PC-3 (cell line): ENCODE measurements around the gene PBXIP1. TPM values are rescaled to one million over a fixed set of nuclear protein-coding genes. Genes with fewer than 3 reads are reported as not detected.
A peak's percentile ranks its signal among the peaks of the same experiment; 100 is the strongest.
"Not testable (repeated sequence)": the region's sequence is repeated elsewhere in the genome, so short reads cannot be mapped to it uniquely, and the experiment has no call there.

Source experiments
- ATAC-seq: fragments of 200-7000 bp; cut with Tn5 transposase; 2 replicates; pipeline ENCODE4 v1.9.1; 2020; ENCODE audit warnings: mild to moderate bottlenecking, moderate library complexity
- BruUV-seq: library from RNA; stranded (reverse); fragments of 400-500 nt; replicated peaks from 2 replicates; lab custom pipeline; 2021; lab: Mats Ljungman, UMichigan
- CTCF ChIA-PET: fragments of 300-600 bp; sonication (Branson Sonifier 250); formaldehyde crosslinking; loops from one replicate; lab custom pipeline; 2022; ENCODE audit warnings: antibody characterized with exemption; lab: Charles Lee
- POLR2A ChIA-PET: fragments of 300-600 bp; sonication (Branson Sonifier 250); formaldehyde crosslinking; loops from one replicate; lab custom pipeline; 2022; ENCODE audit warnings: antibody characterized with exemption; ENCODE audit not compliant: unreplicated experiment; lab: Charles Lee
- DNase-seq: peaks from one replicate; pipeline ENCODE4 v3.0.0-alpha.2; 2015
- H2AFZ ChIP-seq: fragments of 300-600 bp; sonication (generic); 2 replicates; pipeline ENCODE4 v1.6.0; 2016; ENCODE audit warnings: antibody characterized with exemption, low read length
- H3F3A ChIP-seq: fragments of 300-600 bp; sonication (generic); one replicate; pipeline ENCODE4 v1.6.0; 2017; ENCODE audit warnings: antibody characterized with exemption, low read length, control low read depth, mild to moderate bottlenecking; ENCODE audit not compliant: unreplicated experiment
- H3K27ac ChIP-seq: fragments of 300-600 bp; sonication (generic); 2 replicates; pipeline ENCODE4 v1.5.1; 2016; ENCODE audit warnings: mild to moderate bottlenecking, low read length
- H3K27me3 ChIP-seq: fragments of 300-600 bp; sonication (generic); 2 replicates; pipeline ENCODE4 v1.6.1; 2016; ENCODE audit warnings: low read length, mixed read lengths
- H3K36me3 ChIP-seq: fragments of 300-600 bp; sonication (generic); 2 replicates; pipeline ENCODE4 v1.6.1; 2016; ENCODE audit warnings: low read depth, mixed run types, low read length, mixed read lengths
- H3K4me1 ChIP-seq: fragments of 300-600 bp; sonication (generic); 2 replicates; pipeline ENCODE4 v1.5.1; 2016; ENCODE audit warnings: low read length; ENCODE audit not compliant: insufficient read depth
- H3K4me2 ChIP-seq: fragments of 300-600 bp; sonication (generic); 2 replicates; pipeline ENCODE4 v1.6.0; 2016; ENCODE audit warnings: low read length
- H3K4me3 ChIP-seq: fragments of 300-600 bp; sonication (generic); 2 replicates; pipeline ENCODE4 v1.5.1; 2016; ENCODE audit warnings: mild to moderate bottlenecking, low read length, mixed read lengths
- H3K79me2 ChIP-seq: fragments of 300-600 bp; sonication (generic); 2 replicates; pipeline ENCODE4 v1.6.1; 2017; ENCODE audit warnings: low read length, mixed read lengths
- H3K9ac ChIP-seq: fragments of 300-600 bp; sonication (generic); 2 replicates; pipeline ENCODE4 v1.6.0; 2016; ENCODE audit warnings: mild to moderate bottlenecking, low read length
- H3K9me2 ChIP-seq: fragments of 300-600 bp; sonication (generic); replicated peaks from 2 replicates; pipeline ENCODE4 v1.6.1; 2016; ENCODE audit warnings: mixed run types, low read length, mixed read lengths
- H3K9me3 ChIP-seq: fragments of 300-600 bp; sonication (generic); 2 replicates; pipeline ENCODE4 v1.6.1; 2016; ENCODE audit warnings: low read length, mixed read lengths
- H4K20me1 ChIP-seq: fragments of 300-600 bp; sonication (generic); 2 replicates; pipeline ENCODE4 v1.6.1; 2016; ENCODE audit warnings: low read length, mixed read lengths
- EZH2 ChIP-seq: fragments of 300-600 bp; sonication (generic); IDR thresholded peaks from one replicate; pipeline ENCODE4 v1.6.1; 2017; ENCODE audit warnings: antibody characterized with exemption, mild to moderate bottlenecking, low read length; ENCODE audit not compliant: unreplicated experiment
- EZH2phosphoT487 ChIP-seq: fragments of 300-600 bp; sonication (generic); IDR thresholded peaks from 2 replicates; pipeline ENCODE4 v1.6.1; 2018; ENCODE audit warnings: mild to moderate bottlenecking, antibody characterized with exemption, low read length, borderline replicate concordance
- intact Hi-C: fragments of 100-400 bp; cut with micrococcal nuclease; formaldehyde crosslinking; loops from 2 replicates; pipeline ENCODE4 v1.9.0; 2023
- total RNA-seq: library from RNA; depleted of rRNA; stranded (reverse); fragments of >200 nt; gene quantifications from 2 replicates; pipeline ENCODE4 v1.2.3, GENCODE V29; 2014
- TF ChIP-seq, protein P1 (sequence below): fragments of 300-600 bp; sonication (generic); conservative IDR thresholded peaks from 2 replicates; pipeline ENCODE4 v1.5.1; 2017; ENCODE audit warnings: antibody characterized with exemption, low read depth, mild to moderate bottlenecking, low read length

Gene PBXIP1
- total RNA-seq, 1 experiment from 2014 or later, result 35.4 TPM

DNA sequence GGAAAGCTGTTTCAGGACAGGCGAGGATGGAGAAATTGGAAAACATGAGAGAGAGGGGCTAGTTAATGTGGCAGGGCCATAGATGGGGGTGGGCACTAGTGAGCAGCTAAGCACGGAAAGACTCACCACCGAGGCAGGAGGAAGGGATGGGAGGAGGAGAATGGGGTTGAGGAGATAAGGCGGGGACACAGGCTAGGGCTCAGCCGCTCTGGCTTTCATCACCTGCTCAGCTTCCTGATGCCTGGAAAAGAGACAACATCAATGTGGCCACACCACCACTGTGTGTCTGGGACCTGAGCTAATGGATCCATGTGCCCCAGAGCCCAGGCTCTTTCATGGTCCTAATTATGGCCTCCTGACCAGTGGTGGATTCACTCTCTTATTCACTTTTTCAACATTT, 47.0 kb downstream of the PBXIP1 start:
- H3K79me2 ChIP-seq, result no peaks in the 10 kb centered on the region
- ATAC-seq (no peak), DNase-seq (no peak)
- ChIA-PET CTCF (no interaction called here), POLR2A (interaction anchor here (0.7 kb wide), 1 partner anchor 27 kb away, joined by 3 read pairs; no protein-coding TSS in a partner anchor)
- H3K27me3 ChIP-seq, result no peaks in the 10 kb centered on the region
- no peak overlapping the region for H3K27ac ChIP-seq
- H3K4me1 ChIP-seq, result no peaks in the 10 kb centered on the region
- H2AFZ ChIP-seq, result no peak overlapping the region
- H3K4me3 ChIP-seq, result no peak overlapping the region
- no peak overlapping the region for H3K9ac ChIP-seq
- no peak for TF ChIP-seq EZH2phosphoT487
- no peak for TF ChIP-seq EZH2
- H3F3A ChIP-seq, result no peaks in the 10 kb centered on the region
- H3K9me2 ChIP-seq, result no peaks in the 10 kb centered on the region
- BruUV-seq, result no TSS peak
- intact Hi-C loops, result no loop called here
- H4K20me1 ChIP-seq, result no peaks in the 10 kb centered on the region
- no peaks in the 10 kb centered on the region for H3K9me3 ChIP-seq
- no peak overlapping the region for H3K4me2 ChIP-seq
- H3K36me3 ChIP-seq, result no peaks in the 10 kb centered on the region

- H3F3A ChIP-seq, H3K9me3 ChIP-seq, H3K36me3 ChIP-seq, H3K4me1 ChIP-seq, H3K79me2 ChIP-seq, ATAC-seq, H3K27ac ChIP-seq, H3K9ac ChIP-seq, DNase-seq, H3K4me2 ChIP-seq, POLR2A ChIA-PET, intact Hi-C loops, BruUV-seq, H3K4me3 ChIP-seq, H2AFZ ChIP-seq, CTCF ChIA-PET, H3K27me3 ChIP-seq, H4K20me1 ChIP-seq, H3K9me2 ChIP-seq: not testable (repeated sequence)
Observed at GRCh38 chr1:154908129-154908528, 47.8 kb downstream of the PBXIP1 start.

DNA sequence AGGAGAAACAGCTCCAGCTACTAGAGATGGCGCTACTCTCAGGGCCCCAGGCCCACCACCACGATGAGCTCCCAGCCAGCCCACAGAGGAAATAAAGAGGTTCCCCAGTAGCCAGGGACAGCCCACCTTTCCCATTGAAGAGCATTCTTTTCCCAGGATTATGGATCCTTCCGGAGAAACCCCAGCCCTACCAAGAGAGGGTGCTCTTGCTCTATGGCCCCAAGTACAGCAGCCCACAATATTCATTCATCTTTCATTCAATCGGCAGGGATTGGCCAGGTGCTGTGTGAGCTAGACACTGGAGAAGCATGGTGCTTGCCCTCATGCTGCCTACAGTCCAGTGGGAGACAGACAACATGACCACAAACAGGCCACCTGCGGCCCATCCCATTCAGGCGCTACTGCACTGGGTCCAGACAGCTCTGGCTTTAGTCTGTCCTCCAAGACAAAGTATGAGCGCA, 49.2 kb downstream of the PBXIP1 start:
- CTCF ChIA-PET, result interaction anchor here (0.5 to 1.2 kb wide), 3 partner anchors 25 to 75 kb away, joined by 4 to 5 read pairs (median 5); no protein-coding TSS in a partner anchor
- no TSS peak for BruUV-seq
- peak; percentile 58 for DNase-seq

More for the DNA sequence above, 49.2 kb downstream of the PBXIP1 start:
- ATAC-seq, result peak; percentile 70
- Histone ChIP-seq H3K4me1 (no peaks in the 10 kb centered on the region), H3K36me3 (no peaks in the 10 kb centered on the region), H3K27me3 (no peaks in the 10 kb centered on the region), H3K9me3 (no peaks in the 10 kb centered on the region), H3K9me2 (no peaks in the 10 kb centered on the region), H4K20me1 (no peaks in the 10 kb centered on the region), H2AFZ (no peak overlapping the region), H3F3A (no peaks in the 10 kb centered on the region), H3K4me2 (no peak overlapping the region), H3K79me2 (no peaks in the 10 kb centered on the region), H3K9ac (no peak overlapping the region), H3K4me3 (no peak overlapping the region), H3K27ac (no peak overlapping the region)
- POLR2A ChIA-PET, result interaction anchor here (0.5 kb wide), 1 partner anchor 76 kb away, joined by 4 read pairs; the partner anchor contains the start of gene FLAD1
- TF ChIP-seq, protein P1, sequence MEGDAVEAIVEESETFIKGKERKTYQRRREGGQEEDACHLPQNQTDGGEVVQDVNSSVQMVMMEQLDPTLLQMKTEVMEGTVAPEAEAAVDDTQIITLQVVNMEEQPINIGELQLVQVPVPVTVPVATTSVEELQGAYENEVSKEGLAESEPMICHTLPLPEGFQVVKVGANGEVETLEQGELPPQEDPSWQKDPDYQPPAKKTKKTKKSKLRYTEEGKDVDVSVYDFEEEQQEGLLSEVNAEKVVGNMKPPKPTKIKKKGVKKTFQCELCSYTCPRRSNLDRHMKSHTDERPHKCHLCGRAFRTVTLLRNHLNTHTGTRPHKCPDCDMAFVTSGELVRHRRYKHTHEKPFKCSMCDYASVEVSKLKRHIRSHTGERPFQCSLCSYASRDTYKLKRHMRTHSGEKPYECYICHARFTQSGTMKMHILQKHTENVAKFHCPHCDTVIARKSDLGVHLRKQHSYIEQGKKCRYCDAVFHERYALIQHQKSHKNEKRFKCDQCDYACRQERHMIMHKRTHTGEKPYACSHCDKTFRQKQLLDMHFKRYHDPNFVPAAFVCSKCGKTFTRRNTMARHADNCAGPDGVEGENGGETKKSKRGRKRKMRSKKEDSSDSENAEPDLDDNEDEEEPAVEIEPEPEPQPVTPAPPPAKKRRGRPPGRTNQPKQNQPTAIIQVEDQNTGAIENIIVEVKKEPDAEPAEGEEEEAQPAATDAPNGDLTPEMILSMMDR, result peak; percentile 74
- TF ChIP-seq EZH2phosphoT487 (no peak), EZH2 (no peak)
- intact Hi-C loops, result loop anchor here (2.0 kb wide), 1 partner anchor 30 kb away; the partner anchor contains the start of gene PMVK
